ENCODE data around the gene DACT3. TPM values are rescaled to one million over a fixed set of nuclear protein-coding genes. Genes with fewer than 3 reads are reported as not detected.

DACT3 gene
- total RNA-seq, 2 experiments from 2014 or later: 2.4 to 3.0 TPM

DNA sequence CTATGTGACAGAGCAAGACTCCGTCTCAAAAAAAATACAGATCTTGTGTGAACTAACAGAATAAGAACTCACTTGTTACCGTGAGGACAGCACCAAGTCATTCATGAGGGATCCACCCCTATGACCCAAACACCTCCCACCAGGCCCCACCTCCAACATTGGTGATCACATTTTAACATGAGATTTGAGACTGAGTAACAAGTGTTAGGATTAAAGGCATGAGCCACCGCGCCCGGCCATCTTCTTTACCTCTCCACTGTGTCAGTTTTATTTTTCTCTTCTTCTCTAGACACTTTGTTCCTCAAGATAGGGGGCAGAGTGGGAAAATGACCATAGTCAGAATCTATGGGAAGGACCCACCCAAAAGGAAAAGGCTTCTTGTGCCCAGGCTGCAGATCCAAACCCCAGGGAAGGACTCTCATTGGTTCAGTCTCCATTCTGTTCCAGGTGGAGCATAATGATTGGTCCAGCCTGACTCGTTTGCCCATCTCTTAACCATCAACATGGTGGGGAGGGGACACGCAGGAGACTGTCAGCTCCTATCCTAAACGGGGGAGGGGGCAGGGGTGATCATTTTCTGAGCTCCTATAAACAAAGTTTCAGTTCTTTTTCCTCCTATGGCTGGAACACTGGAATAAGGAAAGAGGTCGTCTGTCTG lies 61.1 kb downstream of the DACT3 start:
- CTCF ChIA-PET: interaction anchor here (0.5 to 3.6 kb wide), 8 partner anchors 12 to 84 kb away, joined by 3 to 21 read pairs (median 4); partner anchors contain the start of gene DACT3
- intact Hi-C loops (cut with micrococcal nuclease): loop anchor here (1.0 to 2.0 kb wide), 6 partner anchors 12 to 605 kb away; partner anchors contain the start of genes ARHGAP35, CCDC61, DACT3 and SLC1A5
- no peaks in the 10 kb centered on the region for H3K27me3 Mint-ChIP-seq (ENCODE audit: low read depth)
- peak; percentile 34 for DNase-seq
- H3K4me1 Mint-ChIP-seq (ENCODE audit: low read depth): peaks cover 29% of the 10 kb centered on the region
- H3K36me3 Mint-ChIP-seq (ENCODE audit: low read depth): peaks cover 15% of the 10 kb centered on the region
- peaks cover 9% of the 10 kb centered on the region for H3K9me3 Mint-ChIP-seq
- peak overlapping the region; percentile 100 for H3K27ac Mint-ChIP-seq
- H3K4me3 Mint-ChIP-seq: peak overlapping the region; percentile 96

DNA sequence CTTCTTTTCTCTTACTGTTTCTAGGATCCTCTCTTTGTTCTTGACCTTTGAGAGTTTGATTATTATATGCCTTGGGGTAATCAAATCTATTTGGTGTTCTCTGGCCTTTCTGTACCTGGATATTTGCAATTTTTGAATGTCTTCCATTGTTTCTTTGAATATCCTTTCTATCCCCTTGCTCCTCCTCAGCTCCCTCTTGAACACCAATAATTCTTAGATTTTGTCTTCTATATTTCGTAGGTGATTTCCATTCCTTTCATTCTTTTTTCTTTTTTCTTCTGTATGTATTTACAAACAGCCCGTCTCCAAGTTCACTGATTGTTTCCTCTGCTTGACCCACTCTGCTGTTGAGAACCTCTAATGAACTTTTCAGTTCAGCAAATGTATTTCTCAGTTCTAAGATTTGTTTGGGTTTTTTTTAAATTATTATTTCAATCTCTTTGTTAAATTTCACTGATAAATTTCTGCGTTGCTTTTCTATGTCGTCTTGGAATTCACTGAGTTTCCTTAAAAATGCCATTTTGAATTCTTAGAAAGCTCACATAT lies 62.5 kb downstream of the DACT3 start:
- Mint-ChIP-seq H3K27ac (no peak overlapping the region), H3K27me3 (ENCODE audit: low read depth) (no peaks in the 10 kb centered on the region), H3K4me1 (ENCODE audit: low read depth) (peaks cover 18% of the 10 kb centered on the region), H3K4me3 (no peak overlapping the region), H3K9me3 (peaks cover 9% of the 10 kb centered on the region), H3K36me3 (ENCODE audit: low read depth) (peaks cover 14% of the 10 kb centered on the region)
- CTCF ChIA-PET: interaction anchor here (0.6 to 2.4 kb wide), 6 partner anchors 11 to 85 kb away, joined by 3 to 9 read pairs (median 4); no protein-coding TSS in a partner anchor
- intact Hi-C loops (cut with micrococcal nuclease): no loop called here
- no peak for DNase-seq

Small RNA genes within 50 kb of the gene (microRNA-seq; reads per million reads assigned to microRNA genes)
- not detected for gene MIR320E (ENCODE audit: borderline microRNAs expressed, borderline replicate concordance)

Other genes starting within 250 kb of the DACT3 start
- gene CCDC8, start 247.6 kb downstream of the DACT3 start, total RNA-seq: not detected
- not detected for gene PNMA8C, start 232.2 kb downstream of the DACT3 start, total RNA-seq
- gene PNMA8A, start 189.6 kb downstream of the DACT3 start, total RNA-seq: 1 to 10 TPM; 1.1 to 1.5 TPM
- under 1 TPM; 0.35 to 0.52 TPM for gene PNMA8B, start 165.3 kb downstream of the DACT3 start, total RNA-seq
- gene CALM3, start 59.9 kb downstream of the DACT3 start, total RNA-seq: 100 to 1,000 TPM; 482 to 500 TPM
- 10 to 100 TPM; 16.3 to 17.2 TPM for gene PTGIR, start 36.1 kb downstream of the DACT3 start, total RNA-seq
- 1 to 10 TPM; 7.1 to 8.1 TPM for gene GNG8, start 25.0 kb downstream of the DACT3 start, total RNA-seq
- 10 to 100 TPM; 62.2 to 62.3 TPM for gene PRKD2, start 55.9 kb upstream of the DACT3 start, total RNA-seq
- 1 to 10 TPM; 8.8 to 9.0 TPM for gene FKRP, start 84.9 kb upstream of the DACT3 start, total RNA-seq
- gene STRN4, start 85.3 kb upstream of the DACT3 start, total RNA-seq: 10 to 100 TPM; 59.2 to 63.2 TPM
- 100 to 1,000 TPM; 139 TPM for gene SLC1A5, start 127.4 kb upstream of the DACT3 start, total RNA-seq
- 100 to 1,000 TPM; 112 to 118 TPM for gene AP2S1, start 189.7 kb upstream of the DACT3 start, total RNA-seq
- gene ARHGAP35, start 199.8 kb upstream of the DACT3 start, total RNA-seq: 1 to 10 TPM; 8.9 TPM